Skin of body (tissue), 2 donors: ENCODE data around the gene SYNPO2L. TPM values are rescaled to one million over a fixed set of nuclear protein-coding genes. Genes with fewer than 3 reads are reported as not detected.
"Not testable (repeated sequence)": the region's sequence is repeated elsewhere in the genome, so short reads cannot be mapped to it uniquely, and the experiment has no call there.

Source experiments
- DNase-seq: peaks from one replicate; lab custom pipeline; 2025; lab: John Stamatoyannopoulos, UW
- total RNA-seq: library from RNA; depleted of rRNA; stranded (reverse); fragments of >200 nt; gene quantifications from one replicate; pipeline ENCODE4 v1.2.3, GENCODE V29; 2014

SYNPO2L gene
- total RNA-seq, 1 donor from 2014 or later = 2.8 TPM

DNA sequence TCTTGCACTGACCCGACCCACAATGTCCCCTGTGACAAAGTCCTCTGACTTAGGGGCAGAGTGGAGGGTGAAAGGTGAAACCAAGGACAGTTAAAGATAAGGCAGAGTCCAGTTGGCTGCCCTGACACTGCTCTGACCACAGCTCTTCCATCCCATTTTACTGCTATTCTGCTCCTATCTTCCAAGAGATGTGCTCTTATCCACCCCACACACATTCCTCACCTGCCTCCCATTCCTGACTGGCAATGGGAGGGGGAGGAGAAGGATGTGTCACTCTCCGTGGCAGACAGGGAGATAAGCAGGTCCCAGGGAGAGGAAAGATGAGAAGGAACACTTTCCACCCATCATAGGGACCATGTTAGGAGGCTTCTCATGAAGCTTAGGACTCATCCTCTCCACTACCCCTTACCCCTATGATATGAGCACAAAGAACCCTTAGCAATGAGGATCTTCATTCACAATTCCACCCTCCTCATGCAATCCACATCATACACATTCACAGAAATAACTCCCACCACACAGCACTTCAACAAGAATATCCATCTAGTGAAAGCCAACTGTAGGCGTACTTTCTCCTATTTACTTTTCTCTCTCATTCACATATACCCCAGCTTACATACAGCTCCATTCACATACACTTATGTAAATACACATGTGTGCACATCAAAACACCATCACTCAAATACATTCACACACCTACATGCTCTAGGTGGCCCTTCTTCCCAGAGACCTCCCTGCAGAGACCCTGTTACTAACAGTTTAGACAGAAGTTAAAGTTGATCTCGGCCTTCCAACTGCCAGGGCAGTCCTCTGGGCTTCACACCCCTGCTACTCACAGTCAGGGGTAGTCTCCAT lies 6.6 kb downstream of the SYNPO2L start:
- no peak for DNase-seq

DNA sequence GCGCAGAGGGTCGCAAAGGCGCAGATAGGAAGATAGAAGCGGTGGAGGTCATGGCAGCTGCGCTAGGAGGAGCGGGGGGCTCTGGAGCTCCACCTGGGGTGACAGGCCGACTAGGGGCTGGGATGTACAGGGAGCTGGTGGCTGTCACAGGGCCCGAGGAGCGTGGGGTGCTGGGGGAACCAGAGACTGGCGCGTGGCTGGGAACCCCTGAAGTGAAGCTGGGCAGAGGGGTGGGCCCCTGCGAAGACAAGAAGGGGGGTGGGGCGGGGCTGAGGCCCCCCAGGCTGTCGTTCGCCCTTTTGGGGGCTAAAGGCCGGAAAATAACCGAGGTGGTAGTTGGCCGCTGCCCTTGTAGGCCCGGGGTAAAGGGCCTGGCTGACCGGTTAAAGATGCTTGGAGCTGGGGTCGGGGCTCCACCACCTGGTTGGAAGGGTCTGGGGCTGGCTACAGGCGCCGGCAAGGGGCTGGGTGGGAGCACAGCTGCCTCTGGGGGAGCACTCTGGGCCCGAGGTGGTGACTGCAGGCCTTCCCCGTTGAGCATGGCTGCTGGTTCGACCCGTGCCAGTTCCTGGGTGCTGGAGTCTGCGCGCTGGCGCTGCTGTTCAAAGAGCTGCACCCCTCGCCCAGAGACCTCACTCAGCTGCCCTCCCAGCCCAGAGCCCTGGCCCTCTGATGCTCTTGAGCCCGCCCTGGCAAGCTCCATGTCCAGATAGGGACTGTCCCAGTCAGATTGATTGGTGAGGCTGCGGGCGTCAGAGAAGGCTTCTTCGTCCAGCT lies 7.8 kb downstream of the SYNPO2L start:
- DNase-seq = no peak

DNA sequence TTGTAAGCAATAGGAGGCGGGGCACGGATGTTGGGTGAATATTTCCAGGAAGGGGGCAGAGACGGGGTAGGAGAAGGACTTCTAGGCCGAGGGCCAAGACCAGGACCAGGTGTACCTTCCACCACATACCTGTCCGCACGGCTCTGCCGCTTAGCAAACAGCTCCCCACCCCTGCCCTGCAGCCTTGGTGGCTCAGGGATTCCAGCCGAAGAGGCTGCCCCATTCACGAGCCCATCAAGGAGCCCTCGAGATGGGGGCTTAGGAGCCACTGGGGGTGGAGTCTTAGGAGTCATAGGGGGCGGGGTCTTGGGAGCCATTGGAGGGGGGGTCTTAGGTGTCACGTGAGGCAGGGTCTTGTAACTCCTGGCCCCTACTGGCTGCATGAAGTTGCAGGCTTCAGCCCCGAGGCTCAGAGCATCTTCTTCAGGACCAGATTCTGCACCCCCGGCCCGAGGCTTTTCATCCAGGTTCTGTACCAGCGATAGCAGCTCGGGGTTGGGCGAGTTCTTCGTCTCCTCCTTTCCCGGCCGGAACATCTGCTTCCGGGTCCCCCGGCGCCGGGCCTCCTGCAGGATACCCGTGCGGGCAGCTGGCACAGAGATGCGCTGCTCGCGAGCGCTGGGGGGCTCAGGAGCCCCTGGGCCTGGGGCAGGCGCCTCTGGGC lies 8.5 kb downstream of the SYNPO2L start:
- peak; percentile 76 for DNase-seq

DNA sequence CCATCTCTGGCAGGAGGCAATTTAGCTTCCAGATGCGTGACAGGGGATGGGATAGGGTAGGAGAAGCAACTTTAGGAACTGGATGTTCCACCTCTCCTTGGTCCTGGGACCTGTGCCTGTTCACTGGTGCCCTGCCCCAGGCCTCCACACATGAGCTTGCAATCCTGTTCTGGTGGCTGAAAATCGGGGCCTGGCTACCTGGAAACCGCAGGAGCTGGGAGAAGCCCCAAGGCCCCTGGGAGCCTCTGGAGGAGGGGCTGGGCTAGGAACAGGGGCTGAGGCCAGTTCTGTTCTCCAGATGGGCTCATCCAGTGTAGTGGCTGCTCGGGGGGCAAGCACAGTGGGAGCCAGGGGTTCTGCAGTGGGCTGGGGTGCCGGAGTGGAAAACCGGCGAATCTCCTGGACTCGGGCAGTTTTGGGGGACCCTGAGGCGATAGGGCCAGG lies 9.2 kb downstream of the SYNPO2L start:
- DNase-seq = no peak

DNA sequence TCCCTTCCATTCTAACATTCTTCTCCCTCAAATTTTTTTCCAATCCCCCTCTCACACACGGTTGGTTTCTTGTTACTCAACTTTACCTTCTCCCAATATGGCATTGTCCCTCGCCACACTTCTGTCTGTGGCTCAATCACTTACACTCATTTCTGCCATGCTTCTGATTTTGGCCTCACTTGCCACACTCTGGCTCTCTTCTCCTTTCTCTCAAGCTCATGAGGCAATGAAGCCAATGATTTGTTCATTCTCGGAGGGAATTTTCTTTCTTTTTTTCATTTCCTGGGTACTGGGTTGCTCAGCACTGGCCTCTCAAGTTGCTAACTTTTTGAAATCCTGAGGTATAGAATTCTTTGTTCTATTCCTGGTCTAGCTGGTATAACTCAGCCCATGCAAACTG lies 10.6 kb downstream of the SYNPO2L start:
- no peak for DNase-seq

DNA sequence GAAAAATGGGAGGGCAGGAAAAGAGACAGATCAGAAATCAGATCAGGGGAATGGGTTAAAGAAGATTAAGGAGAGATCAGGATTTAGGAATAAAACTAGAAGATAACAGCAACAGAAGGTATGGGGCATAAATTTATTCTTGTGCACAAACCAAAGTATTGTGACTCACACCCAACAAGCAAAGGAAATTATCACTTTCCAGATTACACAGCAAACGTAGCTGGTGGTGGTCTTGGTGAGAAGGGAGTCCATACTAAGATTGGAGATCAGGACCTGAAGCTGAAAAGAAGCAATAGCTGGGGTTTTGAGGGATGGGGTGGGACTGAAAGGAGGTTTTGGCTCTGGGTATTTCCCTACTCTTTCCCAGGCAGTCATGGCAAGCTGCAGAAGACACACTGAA lies 11.1 kb downstream of the SYNPO2L start:
- no peak for DNase-seq

DNA sequence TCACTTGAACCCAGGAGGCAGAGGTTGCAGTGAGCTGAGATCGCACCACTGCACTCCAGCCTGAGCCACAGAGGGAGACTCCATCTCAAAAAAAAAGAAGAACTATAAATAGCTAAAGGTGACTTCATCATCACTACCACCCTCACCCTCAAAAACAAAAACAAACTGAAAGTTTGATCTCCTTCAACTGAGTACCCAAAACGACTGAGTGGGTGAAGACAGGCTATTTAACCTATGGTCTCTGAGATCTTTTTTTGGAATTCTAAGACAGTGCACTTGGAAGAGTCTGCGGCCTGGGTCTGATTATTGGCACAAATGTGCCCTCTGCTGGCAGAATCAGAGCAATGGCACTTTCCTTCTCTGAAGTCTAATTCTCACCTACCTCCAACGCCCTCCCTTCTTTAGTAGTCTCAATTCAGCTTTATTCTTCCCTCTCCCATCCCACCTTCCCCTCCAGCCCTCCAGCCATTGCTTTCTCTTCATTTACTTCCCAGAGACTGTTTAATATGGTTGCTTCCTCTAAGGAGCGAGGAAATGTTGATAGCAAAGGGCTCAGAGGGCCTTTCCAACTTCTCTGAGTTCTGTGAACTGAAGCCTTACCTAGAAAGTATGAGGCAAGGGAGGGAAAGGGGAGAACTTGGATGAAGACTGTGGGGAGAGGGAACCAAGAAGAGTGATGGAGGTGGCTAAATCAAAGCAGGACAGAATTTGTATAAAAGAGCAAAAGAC lies 11.7 kb downstream of the SYNPO2L start:
- peak; percentile 46 for DNase-seq

DNA sequence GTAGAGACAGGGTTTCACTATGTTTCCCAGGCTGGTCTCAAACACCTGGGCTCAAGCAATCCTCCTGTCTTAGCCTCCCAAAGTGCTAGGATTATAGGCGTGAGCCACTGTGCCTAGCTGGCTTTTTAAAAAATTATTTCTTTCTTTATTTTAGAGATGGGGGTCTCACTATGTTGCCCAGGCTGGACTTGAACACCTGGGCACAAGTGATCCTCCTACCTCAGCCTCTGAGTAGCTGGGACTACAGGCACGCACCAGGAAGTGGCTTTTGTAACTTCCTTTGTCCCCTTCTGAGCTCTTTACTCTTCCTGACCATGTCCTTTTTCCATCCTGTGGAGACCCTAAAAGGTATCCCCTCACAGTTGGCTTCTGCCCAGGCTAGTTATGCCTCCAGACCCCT lies 12.5 kb downstream of the SYNPO2L start:
- DNase-seq = no peak

DNA sequence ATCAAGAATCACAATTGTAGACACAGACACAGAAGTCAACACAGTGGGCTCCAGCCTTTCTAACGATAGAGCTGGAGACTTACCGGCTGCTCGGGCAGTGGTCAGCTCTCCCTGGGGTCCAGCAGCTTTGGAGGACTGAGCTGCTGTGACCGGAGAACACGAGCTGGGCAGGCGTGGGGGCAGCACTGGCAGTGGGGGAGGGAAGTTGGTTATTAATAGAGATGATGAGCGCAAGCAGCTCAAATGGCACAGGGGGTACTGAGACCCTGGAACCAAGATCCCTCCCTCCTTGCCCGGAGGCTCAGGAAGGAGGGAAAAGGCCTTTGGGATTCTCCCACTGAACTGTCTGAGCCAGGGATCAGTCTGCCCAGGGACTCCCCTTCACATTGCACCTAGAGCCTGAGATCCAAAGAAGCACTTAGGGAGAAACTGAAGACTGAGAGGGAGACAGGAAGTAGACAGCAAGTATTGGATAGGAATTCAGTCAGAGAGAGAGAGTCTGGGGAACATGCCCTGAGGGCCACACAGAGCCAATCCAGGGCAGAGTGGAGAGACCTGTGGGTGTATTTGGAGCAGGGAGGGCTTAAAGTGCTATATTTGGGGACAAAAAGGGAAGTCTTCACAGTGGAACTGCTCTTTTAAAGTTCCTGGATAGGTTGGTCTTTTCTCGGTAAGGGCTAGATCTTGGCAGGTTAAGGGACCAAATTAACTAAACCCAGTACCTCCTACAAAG lies 14.3 kb downstream of the SYNPO2L start, which contains the start of gene MYOZ1:
MYOZ1 (minus strand) TSS at position 147 of the 733 bp plus-strand sequence. CDS start 1,457 bp downstream, outside the sequence.
- no peak for DNase-seq

DNA sequence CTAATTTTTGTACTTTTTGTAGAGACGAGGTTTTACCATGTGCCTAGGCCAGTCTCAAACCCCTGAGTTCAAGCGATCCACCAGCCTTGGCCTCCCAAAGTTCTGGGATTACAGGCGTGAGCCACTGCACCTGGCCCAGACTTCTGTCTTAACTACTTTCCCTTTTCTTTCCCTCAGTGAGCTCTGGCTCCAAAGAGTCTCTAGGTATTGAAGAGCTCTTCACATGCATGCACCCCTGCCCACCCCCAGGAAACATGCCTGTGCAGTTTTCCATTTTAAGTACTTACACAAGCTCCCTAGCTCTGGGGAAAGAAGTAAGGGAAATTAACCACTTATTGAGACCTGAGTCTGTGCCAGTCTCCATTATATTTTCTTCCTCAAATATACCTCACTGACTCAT lies 16.5 kb downstream of the SYNPO2L start:
- DNase-seq = no peak

DNA sequence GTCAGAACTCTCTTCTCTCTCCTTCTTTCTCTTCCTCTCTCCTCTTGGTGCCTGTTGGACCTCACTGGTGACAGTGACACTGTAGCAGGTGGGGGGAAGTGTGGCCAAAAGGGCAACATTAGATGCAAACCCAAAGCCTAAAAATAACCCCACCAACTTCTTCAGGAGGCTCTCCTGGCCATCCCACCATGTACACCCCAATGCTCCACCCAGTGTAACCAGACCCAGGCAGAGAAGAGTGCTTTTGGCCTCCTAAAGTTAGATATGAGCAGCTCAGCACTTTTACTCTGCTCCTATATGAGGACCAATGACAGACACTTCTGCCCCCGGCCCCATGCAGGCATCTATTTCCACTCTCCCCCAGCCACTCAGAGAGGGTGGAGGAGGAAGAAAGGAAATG lies 20.0 kb downstream of the SYNPO2L start:
- no peak for DNase-seq

DNA sequence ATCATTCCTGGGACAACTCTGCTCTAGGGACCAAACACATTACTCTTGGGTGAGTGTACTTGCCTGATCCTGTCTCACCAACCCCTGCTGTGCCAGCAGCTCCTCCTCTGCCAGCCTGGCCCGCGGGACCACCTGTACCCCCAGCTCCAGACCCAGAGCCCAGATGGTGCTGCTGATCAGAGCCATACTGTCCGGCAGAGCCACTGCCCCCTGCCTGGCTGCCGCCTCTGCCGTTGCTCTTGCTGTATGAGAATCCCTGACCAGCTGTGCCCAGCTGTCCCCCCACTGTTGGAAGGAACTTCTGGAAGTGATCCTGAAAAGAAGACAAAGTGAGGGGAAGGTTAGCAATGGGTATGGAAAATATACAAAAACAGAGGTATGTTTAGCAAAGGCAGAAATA lies 21.4 kb downstream of the SYNPO2L start:
- no peak for DNase-seq

DNA sequence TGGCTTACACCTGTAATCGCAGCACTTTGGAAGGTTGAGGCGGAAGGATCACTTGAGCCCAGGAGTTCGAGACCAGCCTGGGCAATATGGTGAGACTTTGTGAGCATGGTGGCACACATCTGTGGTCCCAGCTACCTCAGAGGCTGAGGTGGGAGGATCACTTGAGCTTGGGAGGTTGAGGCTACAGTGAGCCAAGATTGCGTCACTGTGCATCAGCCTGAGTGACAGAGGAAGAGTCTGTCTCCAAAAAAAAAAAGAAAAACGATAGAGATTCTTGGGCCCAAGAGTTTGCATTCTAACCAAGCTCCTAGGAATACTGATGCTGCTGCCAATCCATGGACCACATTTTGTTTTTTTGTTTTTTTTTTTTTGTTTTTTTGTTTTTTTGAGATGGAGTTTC lies 26.7 kb downstream of the SYNPO2L start:
- DNase-seq = no peak

DNA sequence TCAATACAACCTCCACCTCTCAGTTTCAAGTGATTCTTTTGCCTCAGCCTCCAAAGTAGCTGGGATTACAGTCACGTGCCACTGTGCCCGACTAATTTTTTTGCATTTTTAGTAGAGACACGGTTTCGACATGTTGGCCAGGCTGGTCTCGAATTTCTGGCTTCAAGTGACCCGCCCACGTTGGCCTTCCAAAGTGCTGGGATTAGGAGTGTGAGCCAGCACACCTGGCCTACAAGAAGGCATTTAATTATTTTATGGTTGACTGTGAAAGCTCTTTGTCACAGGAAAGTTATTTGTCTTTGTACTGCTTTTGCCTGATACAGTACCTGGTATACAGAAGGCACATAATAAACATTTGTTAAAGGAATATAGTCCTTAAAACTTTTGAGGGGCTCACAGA lies 27.4 kb downstream of the SYNPO2L start:
- DNase-seq = no peak

DNA sequence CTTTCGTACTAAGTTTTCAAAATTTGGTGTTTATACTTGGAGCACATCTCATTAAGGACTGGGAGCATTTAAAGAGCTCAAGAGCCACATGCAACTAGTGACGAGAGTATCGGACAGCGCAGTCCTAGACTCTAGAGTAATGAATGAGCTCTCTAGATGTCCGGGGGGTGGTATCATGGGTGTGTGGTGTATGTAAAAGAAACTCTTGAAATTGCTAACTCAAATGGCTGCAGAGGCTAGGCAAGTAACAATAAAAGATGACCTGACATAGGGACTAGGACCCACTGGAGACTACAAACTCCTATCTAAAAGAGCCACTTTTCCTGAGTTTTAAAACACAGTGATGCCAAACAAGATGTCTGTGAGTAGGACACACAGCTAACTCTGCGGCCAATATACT lies 28.5 kb downstream of the SYNPO2L start:
- no peak for DNase-seq

DNA sequence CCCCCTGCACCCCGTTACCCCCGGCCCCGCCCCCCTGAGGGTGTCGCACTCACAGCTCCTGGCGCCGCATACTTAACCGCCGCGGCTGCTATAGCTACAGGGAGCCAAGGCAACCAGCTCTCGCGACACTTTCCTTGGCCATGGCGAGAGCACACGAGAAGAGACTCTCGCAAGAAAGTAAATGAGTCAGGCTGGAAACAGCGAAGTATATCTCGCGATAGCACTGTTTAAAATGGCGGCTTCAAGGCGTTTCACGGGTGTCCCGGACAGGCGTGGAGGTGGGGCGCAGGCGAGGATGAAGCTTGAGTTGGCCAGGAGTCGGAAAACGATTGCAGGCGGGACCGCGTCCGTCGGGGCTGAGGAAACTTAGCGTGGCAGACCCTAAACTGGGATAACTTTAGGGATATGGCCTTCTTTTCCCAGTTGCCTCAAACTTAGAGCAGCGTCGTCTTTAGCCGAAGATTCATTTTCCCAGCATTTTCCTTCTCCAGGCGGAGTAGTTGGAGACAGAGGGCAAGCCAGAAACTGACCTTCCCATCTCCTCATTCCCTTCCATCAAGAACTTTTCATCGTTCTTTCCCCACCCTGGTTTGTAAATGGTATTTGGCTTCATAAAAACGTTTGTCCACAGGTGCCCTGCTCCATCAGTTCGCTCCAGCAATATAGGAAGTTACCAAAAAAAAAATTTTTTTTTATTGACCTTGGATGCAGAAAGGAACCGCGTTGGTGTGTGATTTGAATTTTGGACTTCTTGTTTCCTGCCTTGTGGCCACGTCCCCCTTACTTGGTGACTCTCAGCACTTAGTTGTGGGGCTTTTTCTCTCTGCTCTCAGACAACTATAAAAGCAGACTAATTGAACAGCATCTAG lies 29.7 kb downstream of the SYNPO2L start:
- DNase-seq = peak; percentile 97

DNA sequence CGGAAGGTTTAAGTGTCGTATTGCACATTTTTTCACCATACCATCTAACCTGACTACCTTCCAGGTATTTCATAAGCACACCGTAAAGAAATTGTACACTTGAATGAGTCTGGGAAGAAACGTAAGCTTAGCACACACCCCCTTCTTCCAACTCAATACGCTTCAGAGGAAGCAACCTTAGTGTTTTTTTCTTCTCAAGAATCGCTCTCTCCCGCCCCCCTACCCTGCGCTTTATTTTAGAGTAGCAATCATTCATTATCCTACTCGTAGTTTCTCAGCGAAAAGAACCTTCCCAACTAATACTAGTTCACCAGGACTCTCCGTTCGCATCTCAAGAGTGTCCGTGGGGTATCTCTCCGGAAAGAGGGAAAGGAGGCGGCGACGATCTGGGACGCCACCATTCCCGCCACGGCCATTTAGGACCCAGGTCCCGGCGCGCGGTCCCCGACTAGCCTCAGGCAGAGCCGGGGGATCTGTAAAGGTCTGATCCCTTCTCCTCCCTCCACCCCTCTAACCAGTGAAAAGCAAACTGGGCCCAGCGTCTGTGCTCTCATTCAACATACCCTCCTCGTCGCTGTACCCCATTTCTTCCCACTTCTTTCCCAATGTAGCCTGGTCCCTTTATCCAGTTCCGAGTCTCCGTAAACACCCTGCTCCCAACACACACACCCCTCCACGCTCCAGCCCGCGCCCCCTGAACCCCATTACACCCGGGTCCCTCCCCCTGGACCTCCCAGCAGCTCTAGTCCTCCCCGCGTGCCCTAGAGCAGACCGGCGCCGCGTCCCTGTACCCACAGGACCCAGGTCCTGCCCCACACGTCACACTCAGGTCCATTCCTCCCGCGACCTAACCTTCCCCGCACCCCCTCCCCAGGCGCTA lies 30.6 kb downstream of the SYNPO2L start:
- DNase-seq = no peak

DNA sequence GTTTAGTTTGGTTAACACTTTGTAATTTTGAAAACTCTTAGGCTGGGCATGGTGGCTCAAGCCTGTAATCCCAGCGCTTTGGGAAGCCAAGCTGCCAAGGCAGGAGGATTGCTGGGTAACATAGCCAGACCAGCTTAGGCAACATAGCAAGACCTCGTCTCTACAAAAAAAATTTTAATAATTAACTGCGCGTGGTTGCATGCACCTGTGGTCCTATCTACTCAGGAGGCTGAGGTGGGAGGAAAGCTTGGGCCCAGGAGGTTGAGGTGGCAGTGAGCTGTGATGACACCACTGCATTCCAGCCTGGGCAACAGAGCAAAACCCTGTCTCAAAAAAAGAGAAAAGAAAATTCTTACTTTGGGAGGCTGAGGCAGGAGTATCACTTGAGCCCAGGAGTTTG lies 32.8 kb downstream of the SYNPO2L start:
- DNase-seq = no peak

DNA sequence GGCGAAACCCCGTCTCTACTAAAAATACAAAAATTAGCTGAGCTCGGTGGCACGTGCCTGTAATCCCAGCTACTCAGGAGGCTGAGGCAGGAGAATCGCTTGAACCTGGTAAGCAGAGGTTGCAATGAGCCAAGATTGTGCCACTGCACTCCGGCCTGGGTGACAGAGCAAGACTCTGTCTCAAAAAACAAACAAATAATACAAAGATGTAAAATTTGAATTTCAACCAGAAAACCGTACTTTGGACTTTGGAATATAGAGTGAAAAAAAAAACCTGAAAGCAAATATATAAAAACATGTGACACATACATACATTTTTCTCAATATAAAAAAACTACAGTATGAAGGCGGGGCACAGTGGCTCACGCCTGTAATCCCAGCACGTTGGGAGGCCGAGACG lies 34.9 kb downstream of the SYNPO2L start:
- not testable (repeated sequence) for DNase-seq
